A549 (cell line): Measurements from ENCODE around the gene DPF1. TPM values are rescaled to one million over a fixed set of nuclear protein-coding genes. Genes with fewer than 3 reads are reported as not detected.
A peak's percentile ranks its signal among the peaks of the same experiment; 100 is the strongest.

Experiments
- ATAC-seq, 2 experiments: fragments of 200-7000 bp in 1 of 2; fragments of >200 bp in 1 of 2; cut with Nextera tagmentation in 1 of 2; cut with Tn5 transposase in 1 of 2; 3 replicates each; pipeline versions ENCODE4 v1.8.0 to v1.9.1; 2018 to 2020; ENCODE audit warnings: mild to moderate bottlenecking in 1 of 2, moderate library complexity in 1 of 2
- CTCF ChIA-PET: fragments of 300-600 bp; sonication (Branson Sonifier 250); formaldehyde crosslinking; extraction: SDS; loops from one replicate; lab custom pipeline; 2021; ENCODE audit warnings: antibody characterized with exemption, inconsistent platforms; lab: Yijun Ruan, JAX
- POLR2A ChIA-PET: fragments of 350-600 bp; formaldehyde crosslinking; extraction: SDS; loops from one replicate; lab custom pipeline; 2021; ENCODE audit warnings: antibody characterized with exemption, inconsistent platforms; lab: Yijun Ruan, JAX
- DNase-seq, 2 experiments: peaks; one replicate each; pipeline versions ENCODE4 v3.0.0 to v3.0.0-alpha.2; 2011 to 2016; ENCODE audit warnings: low read depth in 1 of 2, low spot score in 1 of 2
- FAIRE-seq: peaks from 2 replicates; lab custom pipeline; 2011; peaks lifted over from hg19 to GRCh38; lab: Jason Lieb, UNC
- H3K27ac ChIP-seq, 2 experiments: fragments of >200 bp; sonication (Bioruptor Twin); formaldehyde crosslinking; 3 replicates each; pipeline ENCODE4 v1.5.1; 2016 to 2017
- H3K4me1 ChIP-seq: fragments of >200 bp; sonication (Bioruptor Twin); formaldehyde crosslinking; 3 replicates; pipeline ENCODE4 v1.6.1; 2016
- H3K4me2 ChIP-seq: fragments of >200 bp; sonication (Bioruptor Twin); formaldehyde crosslinking; 3 replicates; pipeline ENCODE4 v1.6.1; 2016
- H3K4me3 ChIP-seq: fragments of >200 bp; sonication (Bioruptor Twin); formaldehyde crosslinking; 3 replicates; pipeline ENCODE4 v1.5.1; 2016
- H3K9me3 ChIP-seq: fragments of >200 bp; sonication (Bioruptor Twin); formaldehyde crosslinking; 3 replicates; pipeline ENCODE4 v1.6.1; 2016
- CBX2 ChIP-seq: fragments of 200-600 bp; sonication (generic); IDR thresholded peaks from 2 replicates; pipeline ENCODE4 v1.6.1; 2016; ENCODE audit warnings: low read depth, mild to moderate bottlenecking, borderline replicate concordance
- CHD4 ChIP-seq: fragments of 200-600 bp; sonication (generic); IDR thresholded peaks from 2 replicates; pipeline ENCODE4 v1.6.1; 2016; ENCODE audit warnings: antibody characterized with exemption, mild to moderate bottlenecking, borderline replicate concordance
- EHMT2 ChIP-seq: fragments of 200-600 bp; sonication (generic); IDR thresholded peaks from 2 replicates; pipeline ENCODE4 v1.6.1; 2016; ENCODE audit warnings: antibody characterized with exemption, low read depth, mild to moderate bottlenecking, moderate library complexity
- FOSB ChIP-seq: fragments of 250-450 bp; sonication (Bioruptor Pico); IDR thresholded peaks from 2 replicates; pipeline ENCODE4 v1.5.0; 2020; ENCODE audit warnings: mild to moderate bottlenecking, moderate library complexity
- FOSL2 ChIP-seq, 2 experiments: fragments of 450-650 bp in 1 of 2; fragments of >200 bp in 1 of 2; sonication (Bioruptor Twin) in 1 of 2; formaldehyde crosslinking; IDR thresholded peaks; 2 replicates each; pipeline versions ENCODE4 v1.5.0 to v1.6.1; 2016 to 2020; ENCODE audit warnings: mild to moderate bottlenecking in 1 of 2, moderate library complexity in 1 of 2
- GATA3 ChIP-seq: IDR thresholded peaks from 2 replicates; pipeline ENCODE4 v1.6.1; 2012; ENCODE audit warnings: borderline replicate concordance
- HDAC2 ChIP-seq: fragments of 200-600 bp; sonication (generic); IDR thresholded peaks from 2 replicates; pipeline ENCODE4 v1.6.1; 2016
- HOXB5 ChIP-seq: fragments of 250-450 bp; sonication (Bioruptor Pico); IDR thresholded peaks from 2 replicates; pipeline ENCODE4 v1.5.0; 2020; ENCODE audit warnings: mild to moderate bottlenecking, moderate library complexity
- JUN ChIP-seq, 2 experiments: fragments of >200 bp; sonication (Bioruptor Twin); formaldehyde crosslinking; IDR thresholded peaks; 2 replicates in 1 of 2; 3 replicates in 1 of 2; pipeline ENCODE4 v1.6.1; 2016 to 2017
- JUNB ChIP-seq: fragments of >200 bp; sonication (Bioruptor Twin); formaldehyde crosslinking; IDR thresholded peaks from 2 replicates; pipeline ENCODE4 v1.6.1; 2016
- KDM1A ChIP-seq: fragments of 200-600 bp; sonication (generic); IDR thresholded peaks from 2 replicates; pipeline ENCODE4 v1.6.1; 2016; ENCODE audit warnings: low read depth, mild to moderate bottlenecking
- MAX ChIP-seq: IDR thresholded peaks from 2 replicates; pipeline ENCODE4 v1.6.1; 2012
- MYC ChIP-seq: IDR thresholded peaks from 2 replicates; pipeline ENCODE4 v1.6.1; 2012; ENCODE audit warnings: mild to moderate bottlenecking, inconsistent platforms, low read length, improper control_type of control experiment, borderline replicate concordance
- NFE2L2 ChIP-seq: fragments of 150-350 bp; conservative IDR thresholded peaks from 2 replicates; pipeline ENCODE4 v1.6.1; 2014; ENCODE audit warnings: low read length
- PBX3 ChIP-seq: IDR thresholded peaks from 2 replicates; pipeline ENCODE4 v1.6.1; 2012
- PHF8 ChIP-seq: fragments of 200-600 bp; sonication (generic); IDR thresholded peaks from 2 replicates; pipeline ENCODE4 v1.6.1; 2016; ENCODE audit warnings: low read depth, mild to moderate bottlenecking, antibody characterized with exemption, moderate library complexity, borderline replicate concordance
- POLR2A ChIP-seq: IDR thresholded peaks from 2 replicates; pipeline ENCODE4 v1.6.1; 2012; ENCODE audit warnings: mild to moderate bottlenecking, low read length
- RFX5 ChIP-seq: fragments of 450-650 bp; IDR thresholded peaks from 2 replicates; pipeline ENCODE4 v1.7.1; 2014; ENCODE audit warnings: antibody characterized with exemption, mild to moderate bottlenecking, moderate library complexity
- SMC3 ChIP-seq: fragments of >200 bp; sonication (Bioruptor Twin); formaldehyde crosslinking; IDR thresholded peaks from 3 replicates; pipeline ENCODE4 v1.6.1; 2018; ENCODE audit warnings: inconsistent platforms
- ZC3H11A ChIP-seq: fragments of 450-650 bp; IDR thresholded peaks from 2 replicates; pipeline ENCODE4 v1.6.1; 2014; ENCODE audit warnings: antibody characterized with exemption, mild to moderate bottlenecking
- ZNF302 ChIP-seq: fragments of 250-450 bp; sonication (Bioruptor Pico); IDR thresholded peaks from 2 replicates; pipeline ENCODE4 v1.9.0; 2021; ENCODE audit warnings: inconsistent platforms, mild to moderate bottlenecking, moderate library complexity
- WGBS: methylation state at CpG from one replicate; pipeline ENCODE4 v1.1.6; 2017; ENCODE audit errors: missing lambda C conversion rate; 5-methylcytosine and 5-hydroxymethylcytosine counted together
- polyA plus RNA-seq, 4 experiments: library from polyadenylated mRNA; depleted of rRNA in 3 of 4; stranded (reverse); fragments of >200 nt; fragmentation: RNase III in 1 of 4; extraction: RNeasy Plus Mini Kit Qiagen cat#74134 plus additional on column Dnase treatment in 1 of 4; gene quantifications; 2 replicates in 3 of 4; 3 replicates in 1 of 4; pipeline ENCODE4 v1.2.3, GENCODE V29; 2011 to 2017
- TF ChIP-seq, protein P1 (sequence below): fragments of 250-450 bp; sonication (Bioruptor Pico); IDR thresholded peaks from 2 replicates; pipeline ENCODE4 v1.5.0; 2020; ENCODE audit warnings: low read depth, mild to moderate bottlenecking, moderate library complexity
- TF ChIP-seq, protein P2 (sequence below): fragments of >200 bp; sonication (Bioruptor Twin); formaldehyde crosslinking; IDR thresholded peaks from 2 replicates; pipeline ENCODE4 v1.6.1; 2016

DPF1 gene
- polyA plus RNA-seq, 2 of the 4 experiments (the other 2 are of a cell fraction): 2.1 to 6.8 TPM

DNA sequence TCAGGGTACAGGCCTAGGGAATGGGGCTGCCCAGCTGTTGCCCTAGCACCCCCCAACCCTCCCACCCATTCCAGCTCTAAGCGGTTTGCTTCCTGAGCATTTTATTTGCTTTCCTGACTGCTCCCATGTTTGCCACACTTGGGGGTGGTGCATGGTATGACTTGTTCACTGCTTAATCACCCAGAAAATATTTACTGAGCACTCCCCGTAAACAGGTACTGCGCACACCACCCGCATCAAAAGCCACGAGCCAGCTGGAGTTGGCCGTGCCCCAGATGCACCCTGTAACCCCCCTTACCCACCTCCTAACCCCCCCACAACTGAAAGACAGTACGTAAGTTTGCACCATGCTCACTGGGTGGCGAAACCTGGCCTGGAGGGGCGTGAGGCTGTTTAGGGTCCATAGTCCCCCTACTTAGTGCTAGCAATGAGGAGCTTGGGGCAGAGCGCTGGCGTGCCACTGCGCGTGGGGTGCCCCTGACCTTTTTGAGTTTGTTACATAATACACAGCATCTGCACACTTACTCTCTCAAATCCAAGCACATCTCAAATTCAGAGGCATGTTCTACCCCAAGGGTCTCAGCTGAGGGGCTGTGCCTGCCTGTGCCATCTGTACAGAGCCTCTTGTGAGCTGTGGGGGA lies 29.8 kb downstream of the DPF1 start:
- 49% methylated on average over 13 of the region's 13 CpGs for WGBS
- CTCF ChIA-PET: interaction anchor here (0.6 to 3.5 kb wide), 8 partner anchors 8 to 291 kb away, joined by 3 to 17 read pairs (median 4); no protein-coding TSS in a partner anchor

DNA sequence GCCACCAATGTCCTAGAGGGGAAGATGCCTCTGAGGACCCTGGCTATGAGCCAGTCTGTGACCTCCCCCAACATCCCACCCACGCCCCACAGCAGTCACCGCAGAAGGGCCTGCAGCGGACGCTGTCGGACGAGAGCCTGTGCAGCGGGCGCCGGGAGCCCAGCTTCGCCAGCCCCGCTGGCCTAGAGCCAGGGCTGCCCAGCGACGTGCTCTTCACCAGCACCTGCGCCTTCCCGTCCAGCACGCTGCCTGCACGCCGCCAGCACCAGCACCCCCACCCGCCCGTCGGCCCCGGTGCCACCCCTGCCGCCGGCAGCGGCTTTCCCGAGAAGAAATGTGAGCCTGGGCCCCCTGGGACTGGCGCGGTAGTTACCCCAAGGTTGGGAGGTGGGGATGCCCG lies 30.6 kb downstream of the DPF1 start:
- peak overlapping the region; percentile 52 to 70; a peak in 5 of 6 replicates for H3K27ac ChIP-seq
- H3K9me3 ChIP-seq: no peaks in the 10 kb centered on the region
- H3K4me2 ChIP-seq: peak overlapping the region; percentile 54
- H3K4me1 ChIP-seq: peaks cover 28% of the 10 kb centered on the region
- DNase-seq (no peak), FAIRE-seq (no peak), ATAC-seq (no peak)
- 0 out of 3 replicates have a peak overlapping the region, but pooled peaks have one; percentile 4 for H3K4me3 ChIP-seq
- WGBS: 92% methylated on average over 29 of the region's 29 CpGs
- CTCF ChIA-PET: interaction anchor here (1.0 to 3.6 kb wide), 6 partner anchors 8 to 291 kb away, joined by 4 to 26 read pairs (median 8); no protein-coding TSS in a partner anchor
- TF ChIP-seq EHMT2: no peak
- no peak for TF ChIP-seq HDAC2
- TF ChIP-seq POLR2A: no peak
- no peak for TF ChIP-seq HOXB5
- TF ChIP-seq JUNB: no peak
- no peak for TF ChIP-seq RFX5
- TF ChIP-seq KDM1A: no peak
- no peak for TF ChIP-seq PHF8
- no peak for TF ChIP-seq MYC
- TF ChIP-seq FOSB (CRISPR knock-in tag): no peak
- TF ChIP-seq, protein P1, sequence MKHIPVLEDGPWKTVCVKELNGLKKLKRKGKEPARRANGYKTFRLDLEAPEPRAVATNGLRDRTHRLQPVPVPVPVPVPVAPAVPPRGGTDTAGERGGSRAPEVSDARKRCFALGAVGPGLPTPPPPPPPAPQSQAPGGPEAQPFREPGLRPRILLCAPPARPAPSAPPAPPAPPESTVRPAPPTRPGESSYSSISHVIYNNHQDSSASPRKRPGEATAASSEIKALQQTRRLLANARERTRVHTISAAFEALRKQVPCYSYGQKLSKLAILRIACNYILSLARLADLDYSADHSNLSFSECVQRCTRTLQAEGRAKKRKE (CRISPR knock-in tag): no peak
- no peak for TF ChIP-seq CBX2
- no peak for TF ChIP-seq CHD4
- no peak for TF ChIP-seq SMC3
- POLR2A ChIA-PET: no interaction called here

More for the DNA sequence above, 29.8 kb downstream of the DPF1 start:
- peak overlapping the region; percentile 54 for H3K4me2 ChIP-seq
- ATAC-seq (peak; percentile 42 to 59), DNase-seq (peak in 1 of 2 experiments; percentile 78)
- POLR2A ChIA-PET: no interaction called here
- H3K9me3 ChIP-seq: no peaks in the 10 kb centered on the region
- H3K4me1 ChIP-seq: peaks cover 28% of the 10 kb centered on the region
- H3K27ac ChIP-seq: peak overlapping the region; percentile 52 to 70; a peak in 5 of 6 replicates
- 0 out of 3 replicates have a peak overlapping the region, but pooled peaks have one; percentile 4 for H3K4me3 ChIP-seq
- TF ChIP-seq GATA3 (0 out of 2 replicates have a peak, but pooled peaks have one; percentile 18), ZNF302 (CRISPR knock-in tag) (no peak), NFE2L2 (no peak), RFX5 (no peak), MAX (peak; percentile 42; the same call in 1 of the 2 replicates), ZC3H11A (no peak), FOSL2 (IDR thresholded peaks at IDR 0.05) (no peak), FOSL2 (CRISPR knock-in tag; IDR thresholded peaks at IDR 0.05) (peak; percentile 52), PBX3 (no peak; the same call in 1 of the 2 replicates), JUN (IDR thresholded peaks at IDR 0.05) (peak in 1 of 2 experiments; percentile 26; a peak in 1 of 5 replicates)
- TF ChIP-seq, protein P2, sequence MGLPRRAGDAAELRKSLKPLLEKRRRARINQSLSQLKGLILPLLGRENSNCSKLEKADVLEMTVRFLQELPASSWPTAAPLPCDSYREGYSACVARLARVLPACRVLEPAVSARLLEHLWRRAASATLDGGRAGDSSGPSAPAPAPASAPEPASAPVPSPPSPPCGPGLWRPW: no peak
- TF ChIP-seq, all 56 proteins: peak for 4
- no peak for FAIRE-seq
